HG03039 (cell line): Measurements from ENCODE around the gene FHOD3.

Experiments used
- ATAC-seq: cut with Tn5 transposase; IDR thresholded peaks from one replicate; pipeline ENCODE4 v1.9.1; 2021; ENCODE audit warnings: mild to moderate bottlenecking, moderate library complexity; ENCODE audit not compliant: unreplicated experiment

FHOD3 gene

GRCh38 chr18:36643061-36643460, 345.5 kb downstream of the FHOD3 start:
- no peak for ATAC-seq

- no peak for ATAC-seq
These were observed 351.3 kb downstream of the FHOD3 start for GRCh38 chr18:36648803-36649202.

GRCh38 chr18:36649205-36649604, 351.7 kb downstream of the FHOD3 start:
- no peak for ATAC-seq

GRCh38 chr18:36650266-36650665, 352.8 kb downstream of the FHOD3 start:
- no peak for ATAC-seq

- ATAC-seq: no peak
These were observed 353.4 kb downstream of the FHOD3 start for GRCh38 chr18:36650906-36651305.

GRCh38 chr18:36652503-36652902, 355.0 kb downstream of the FHOD3 start:
- ATAC-seq: no peak

- ATAC-seq: no peak
These were observed 355.8 kb downstream of the FHOD3 start for GRCh38 chr18:36653141-36653869.

- no peak for ATAC-seq
These were observed 356.4 kb downstream of the FHOD3 start for GRCh38 chr18:36653870-36654269.

GRCh38 chr18:36655074-36655473, 357.6 kb downstream of the FHOD3 start:
- ATAC-seq: no peak

GRCh38 chr18:36655930-36656329, 358.4 kb downstream of the FHOD3 start:
- ATAC-seq: no peak

GRCh38 chr18:36658611-36659010, 361.1 kb downstream of the FHOD3 start:
- no peak for ATAC-seq

GRCh38 chr18:36660311-36660710, 362.8 kb downstream of the FHOD3 start:
- ATAC-seq: no peak

GRCh38 chr18:36661999-36662398, 364.5 kb downstream of the FHOD3 start:
- ATAC-seq: no peak

- no peak for ATAC-seq
These were observed 365.8 kb downstream of the FHOD3 start for GRCh38 chr18:36663312-36663711.

GRCh38 chr18:36665952-36666351, 368.4 kb downstream of the FHOD3 start:
- ATAC-seq: no peak

GRCh38 chr18:36667811-36668210, 370.3 kb downstream of the FHOD3 start:
- no peak for ATAC-seq

- ATAC-seq: no peak
These were observed 370.8 kb downstream of the FHOD3 start for GRCh38 chr18:36668349-36668748.

GRCh38 chr18:36672437-36673344, 375.2 kb downstream of the FHOD3 start:
- ATAC-seq: peak; percentile 61

GRCh38 chr18:36673452-36673851, 375.9 kb downstream of the FHOD3 start:
- no peak for ATAC-seq

- no peak for ATAC-seq
These were observed 377.6 kb downstream of the FHOD3 start for GRCh38 chr18:36675076-36675475.

- ATAC-seq: no peak
These were observed 378.0 kb downstream of the FHOD3 start for GRCh38 chr18:36675542-36675941.

GRCh38 chr18:36676629-36677028, 379.1 kb downstream of the FHOD3 start:
- ATAC-seq: no peak
